Stimulated activated CD4-positive, alpha-beta T cell treated with anti-CD3 and anti-CD28 coated beads, Interleukin-4, amount 100 ng/mL, for 48 hours (primary cell): Measurements from ENCODE around the gene CHAMP1.
A peak's percentile ranks its signal among the peaks of the same experiment; 100 is the strongest.

Experiments
- DNase-seq, 2 donors: peaks; one replicate each; pipeline ENCODE4 v3.0.0-alpha.2; 2020; ENCODE audit warnings: low read depth in 2 of 2

CHAMP1 gene, protein sequence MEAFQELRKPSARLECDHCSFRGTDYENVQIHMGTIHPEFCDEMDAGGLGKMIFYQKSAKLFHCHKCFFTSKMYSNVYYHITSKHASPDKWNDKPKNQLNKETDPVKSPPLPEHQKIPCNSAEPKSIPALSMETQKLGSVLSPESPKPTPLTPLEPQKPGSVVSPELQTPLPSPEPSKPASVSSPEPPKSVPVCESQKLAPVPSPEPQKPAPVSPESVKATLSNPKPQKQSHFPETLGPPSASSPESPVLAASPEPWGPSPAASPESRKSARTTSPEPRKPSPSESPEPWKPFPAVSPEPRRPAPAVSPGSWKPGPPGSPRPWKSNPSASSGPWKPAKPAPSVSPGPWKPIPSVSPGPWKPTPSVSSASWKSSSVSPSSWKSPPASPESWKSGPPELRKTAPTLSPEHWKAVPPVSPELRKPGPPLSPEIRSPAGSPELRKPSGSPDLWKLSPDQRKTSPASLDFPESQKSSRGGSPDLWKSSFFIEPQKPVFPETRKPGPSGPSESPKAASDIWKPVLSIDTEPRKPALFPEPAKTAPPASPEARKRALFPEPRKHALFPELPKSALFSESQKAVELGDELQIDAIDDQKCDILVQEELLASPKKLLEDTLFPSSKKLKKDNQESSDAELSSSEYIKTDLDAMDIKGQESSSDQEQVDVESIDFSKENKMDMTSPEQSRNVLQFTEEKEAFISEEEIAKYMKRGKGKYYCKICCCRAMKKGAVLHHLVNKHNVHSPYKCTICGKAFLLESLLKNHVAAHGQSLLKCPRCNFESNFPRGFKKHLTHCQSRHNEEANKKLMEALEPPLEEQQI

GRCh38 chr13:114314074-114314912 lies at the start of gene CHAMP1:
CHAMP1 (plus strand) TSS chr13:114314503; CDS start chr13:114323843, 9,340 bp downstream.
- peak; percentile 90 to 95 for DNase-seq

DNA sequence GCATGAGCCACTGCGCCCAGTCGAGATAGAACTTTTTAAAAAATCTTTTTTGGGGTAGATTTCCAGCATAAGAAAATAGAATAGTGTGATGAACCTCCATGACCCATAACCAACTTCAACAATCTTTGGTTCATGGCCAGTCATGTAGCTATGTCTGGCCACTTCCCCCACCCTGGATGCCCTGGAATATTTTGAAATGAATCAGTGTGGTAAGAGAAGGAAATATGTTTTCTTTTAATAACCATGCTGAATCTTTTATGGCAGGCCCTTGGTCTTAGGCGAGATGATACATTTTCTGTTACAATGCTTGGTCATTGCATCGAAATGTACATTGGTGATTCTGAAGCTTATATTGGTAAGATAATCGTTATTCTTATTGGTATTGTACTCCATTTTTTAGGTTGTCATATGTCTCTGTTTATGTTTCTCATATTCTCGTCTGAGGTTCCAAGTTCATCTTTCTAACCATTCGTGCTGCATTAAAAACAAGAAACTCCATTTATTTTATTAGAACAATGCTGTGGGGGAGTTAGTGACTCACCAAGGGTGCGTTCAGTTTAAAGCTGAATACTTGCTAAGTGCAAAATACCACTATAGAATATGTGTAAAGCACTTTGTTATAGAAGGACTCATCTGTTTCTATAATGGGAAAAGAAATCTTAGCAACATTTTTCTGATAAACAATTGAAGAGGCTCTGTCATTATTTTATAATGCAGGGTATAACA lies 49.3 kb upstream of the CHAMP1 start:
- DNase-seq: no peak

DNA sequence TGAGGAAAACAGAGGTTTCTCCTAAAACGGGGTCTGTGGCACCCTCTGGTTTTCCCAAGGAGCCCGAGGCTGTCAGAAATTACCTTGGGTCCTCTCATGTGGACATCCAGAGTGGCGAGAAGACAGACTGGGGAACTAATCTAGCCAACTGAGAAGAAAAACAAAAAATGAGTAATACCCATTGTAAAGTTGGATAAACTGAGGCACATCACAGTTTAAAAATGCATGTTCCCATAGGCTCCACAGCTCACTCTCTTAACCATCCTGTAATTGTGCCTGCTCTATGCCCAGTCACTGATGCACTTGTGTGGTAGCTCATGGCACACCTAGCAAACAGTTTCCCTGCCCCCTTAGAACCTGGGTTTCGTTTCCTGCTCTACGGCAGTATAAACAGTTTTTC lies 48.1 kb upstream of the CHAMP1 start:
- DNase-seq: no peak

- DNase-seq: no peak
Observed at GRCh38 chr13:114268344-114269280, 45.7 kb upstream of the CHAMP1 start.

DNA sequence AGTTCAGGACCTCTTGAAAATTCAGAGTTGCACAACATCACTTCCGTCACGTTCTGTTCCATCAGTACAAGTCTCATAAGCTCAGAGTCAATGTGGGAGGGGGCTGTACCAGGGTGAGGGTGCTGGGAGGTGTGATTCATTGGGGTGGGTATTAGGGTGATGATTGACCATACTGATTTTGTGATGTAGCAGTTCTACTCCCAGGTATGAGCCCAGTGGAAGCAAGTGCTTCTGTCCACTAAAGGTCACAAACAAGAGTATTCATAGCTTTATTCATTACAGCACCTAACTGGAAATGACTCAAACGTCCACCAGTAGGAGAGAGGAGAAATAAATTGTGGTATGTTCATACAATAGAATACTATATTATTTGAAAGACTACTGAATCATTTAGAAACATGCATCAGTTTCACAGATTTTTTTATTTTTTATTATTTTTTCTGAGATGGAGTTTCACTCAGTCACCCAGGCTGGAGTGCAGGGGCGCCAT lies 45.0 kb upstream of the CHAMP1 start:
- DNase-seq: no peak

GRCh38 chr13:114272977-114273376 lies 41.3 kb upstream of the CHAMP1 start:
- DNase-seq: no peak

GRCh38 chr13:114275304-114275703 lies 39.0 kb upstream of the CHAMP1 start:
- DNase-seq: no peak

GRCh38 chr13:114279146-114279545 lies 35.2 kb upstream of the CHAMP1 start:
- no peak for DNase-seq

GRCh38 chr13:114279758-114280355 lies 34.4 kb upstream of the CHAMP1 start:
- no peak for DNase-seq

GRCh38 chr13:114281351-114282040 lies 32.8 kb upstream of the CHAMP1 start, which contains the start of gene UPF3A:
UPF3A (plus strand) TSS chr13:114281601; CDS start chr13:114281640, 39 bp downstream.
- peak; percentile 82 to 85 for DNase-seq

DNA sequence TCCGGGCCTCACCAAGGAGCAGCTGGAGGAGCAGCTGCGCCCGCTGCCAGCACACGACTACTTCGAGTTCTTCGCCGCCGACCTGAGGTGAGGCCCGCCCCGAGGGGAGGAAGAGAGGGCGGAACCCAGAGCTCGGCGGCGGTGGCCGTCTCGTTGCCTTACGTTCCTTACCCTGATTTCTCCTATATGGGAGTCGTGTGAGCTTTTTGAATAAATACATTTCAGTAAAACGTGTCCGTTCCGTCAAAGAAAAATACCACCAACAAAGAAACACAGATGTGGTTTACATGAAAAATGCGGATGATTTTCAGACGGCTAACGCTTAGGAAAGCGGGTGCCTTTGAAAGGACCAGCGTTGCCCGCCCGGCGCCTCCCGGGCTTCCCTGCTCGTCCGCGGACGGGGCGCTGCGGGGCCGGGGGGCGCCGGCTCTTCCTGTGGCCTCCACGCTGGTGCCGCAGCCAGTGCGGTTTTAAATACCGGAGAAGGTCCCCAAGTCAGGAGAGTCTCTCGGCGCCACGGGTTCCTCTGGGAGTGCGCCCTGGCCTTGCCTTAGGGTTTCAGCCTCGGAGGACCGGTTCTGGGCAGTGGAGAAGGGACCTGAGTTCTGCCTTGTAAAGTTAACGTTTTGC lies 32.1 kb upstream of the CHAMP1 start:
- DNase-seq: peak; percentile 56 to 61

DNA sequence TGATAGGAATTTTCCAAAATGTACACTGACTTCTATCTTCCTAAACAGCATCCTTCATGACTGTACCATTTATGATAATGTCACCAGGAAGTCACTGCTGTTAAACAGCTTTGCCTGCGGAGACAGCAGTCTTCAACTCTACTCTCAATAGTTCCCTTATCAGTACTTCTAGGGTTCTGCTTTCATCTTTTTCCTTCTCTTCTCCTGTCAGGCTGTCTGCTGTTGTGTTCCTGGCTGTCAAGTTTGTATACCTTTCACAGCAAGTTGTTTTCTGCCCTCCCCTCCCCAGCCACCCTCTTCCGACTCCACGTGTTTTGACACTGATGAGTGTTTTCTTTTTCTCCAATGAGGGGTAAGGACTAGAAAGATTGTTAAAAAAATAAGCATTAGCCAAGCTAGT lies 30.7 kb upstream of the CHAMP1 start:
- no peak for DNase-seq

GRCh38 chr13:114284680-114285079 lies 29.6 kb upstream of the CHAMP1 start:
- no peak for DNase-seq

DNA sequence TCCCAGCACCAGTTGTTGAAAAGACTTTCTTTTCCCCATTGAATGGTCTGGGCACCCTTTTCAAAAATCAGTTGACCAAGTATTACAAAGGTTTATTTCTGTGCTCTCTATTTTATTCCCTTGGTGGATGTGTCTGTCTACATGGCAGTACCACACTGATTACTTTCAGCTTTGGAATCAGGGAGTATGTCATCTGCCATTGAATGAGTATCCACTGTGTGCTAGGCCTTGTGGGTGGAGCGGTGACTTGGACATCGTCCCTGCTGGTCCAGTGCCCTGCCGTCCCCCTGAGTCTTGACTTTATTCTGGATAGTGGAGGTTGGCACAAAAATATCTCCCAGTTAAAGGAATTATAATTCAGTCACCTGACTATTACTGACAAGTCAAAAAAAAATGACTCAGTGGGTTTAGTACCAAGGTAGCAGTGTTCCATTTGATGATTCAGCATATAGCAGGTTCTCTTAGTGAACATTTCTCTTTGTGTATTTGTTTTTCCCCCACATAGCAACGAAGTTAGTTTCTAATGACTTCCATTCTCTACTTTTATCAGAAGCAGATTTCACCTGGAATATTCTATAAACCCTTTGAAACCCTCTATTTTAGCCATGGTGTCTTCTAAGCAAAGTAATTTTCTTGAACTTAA lies 29.0 kb upstream of the CHAMP1 start:
- no peak for DNase-seq

DNA sequence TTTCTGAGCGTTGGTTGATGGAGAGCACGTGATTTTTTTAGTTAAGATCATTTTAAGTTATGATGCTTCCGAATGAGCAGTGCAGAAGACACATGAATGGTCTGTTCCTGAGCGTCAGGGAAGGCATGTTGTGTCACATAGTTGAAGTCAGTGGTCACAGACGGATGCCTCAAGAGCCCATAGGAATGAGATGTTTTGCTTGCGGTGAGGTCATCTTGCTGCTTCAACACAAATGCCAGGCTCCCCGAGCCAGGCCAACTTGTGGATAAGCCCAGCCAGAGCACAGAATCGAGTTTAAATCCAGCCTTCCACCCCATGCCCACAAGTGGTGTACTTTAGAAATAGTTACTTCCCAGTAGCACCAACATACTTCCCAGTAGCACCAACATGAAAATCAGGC lies 27.5 kb upstream of the CHAMP1 start:
- DNase-seq: no peak

- no peak for DNase-seq
Observed at GRCh38 chr13:114288157-114288591, 26.1 kb upstream of the CHAMP1 start.

DNA sequence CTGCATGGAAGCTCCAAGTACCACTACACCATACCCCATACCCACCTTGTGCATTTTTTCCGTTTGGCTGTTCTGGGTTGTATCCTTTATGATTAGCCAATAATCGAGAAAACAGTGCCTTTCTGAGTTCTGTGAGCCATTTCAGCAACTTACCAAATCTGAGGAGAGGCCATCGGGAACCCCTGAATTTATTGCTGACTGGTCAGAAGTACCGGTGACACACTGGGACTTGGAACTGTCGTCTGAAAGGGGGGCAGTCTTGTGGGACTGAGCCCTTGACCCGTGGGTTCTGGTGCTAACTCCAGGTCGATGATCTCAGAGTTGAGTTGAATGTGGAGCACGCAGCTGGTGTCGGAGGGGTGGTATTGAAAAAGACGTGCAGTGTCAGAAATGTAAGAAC lies 17.9 kb upstream of the CHAMP1 start:
- DNase-seq: no peak

DNA sequence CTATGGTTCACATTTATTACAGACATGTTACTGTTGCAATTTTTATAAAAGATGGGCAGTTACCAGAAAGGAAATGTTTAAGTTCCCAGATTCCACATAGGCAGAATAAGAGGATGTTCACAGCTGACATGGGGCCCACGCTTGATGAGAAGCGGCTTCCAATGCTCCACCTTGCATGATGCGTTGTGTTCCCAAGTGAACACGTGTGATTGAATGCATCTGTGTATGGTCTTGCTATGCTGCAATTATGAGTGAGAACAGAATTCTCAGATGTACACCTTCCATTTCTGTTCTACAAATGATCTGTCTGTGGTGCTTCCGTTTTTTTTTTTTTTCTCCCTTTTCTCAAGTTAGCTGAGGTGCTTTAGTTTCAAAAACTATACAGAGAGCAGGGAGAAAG lies 17.4 kb upstream of the CHAMP1 start:
- DNase-seq: no peak
